IMR-90 (cell line): ENCODE measurements around the gene CDX1.

Experiments used
- BHLHE40 ChIP-seq: fragments of 150-350 bp; IDR thresholded peaks from 2 replicates; pipeline ENCODE4 v1.6.1; 2016; ENCODE audit warnings: mild to moderate bottlenecking, low read depth, low read length
- CEBPB ChIP-seq: IDR thresholded peaks from 2 replicates; pipeline ENCODE4 v1.6.1; 2012; ENCODE audit warnings: low read depth, low read length, improper control_type of control experiment
- FOS ChIP-seq: fragments of 150-350 bp; IDR thresholded peaks from 2 replicates; pipeline ENCODE4 v1.6.1; 2016; ENCODE audit warnings: low read depth, low read length
- MAFK ChIP-seq: IDR thresholded peaks from 2 replicates; pipeline ENCODE4 v1.6.1; 2012; ENCODE audit warnings: low read depth, low read length, improper control_type of control experiment
- MXI1 ChIP-seq: IDR thresholded peaks from 2 replicates; pipeline ENCODE4 v1.6.1; 2012; ENCODE audit warnings: low read depth, mild to moderate bottlenecking, low read length, moderate library complexity, borderline replicate concordance
- POLR2A ChIP-seq: IDR thresholded peaks from 2 replicates; pipeline ENCODE4 v1.6.1; 2012; ENCODE audit warnings: mild to moderate bottlenecking, low read depth, low read length
- RAD21 ChIP-seq: IDR thresholded peaks from 2 replicates; pipeline ENCODE4 v1.6.1; 2012; ENCODE audit warnings: low read length, improper control_type of control experiment
- RCOR1 ChIP-seq: IDR thresholded peaks from 2 replicates; pipeline ENCODE4 v1.6.1; 2012; ENCODE audit warnings: mild to moderate bottlenecking, low read length, improper control_type of control experiment; ENCODE audit not compliant: insufficient replicate concordance
- RFX5 ChIP-seq: IDR thresholded peaks from 2 replicates; pipeline ENCODE4 v1.8.0; 2012; ENCODE audit warnings: low read depth, mild to moderate bottlenecking, low read length, moderate library complexity
- SMC3 ChIP-seq: fragments of 150-350 bp; IDR thresholded peaks from 2 replicates; pipeline ENCODE4 v1.6.1; 2016; ENCODE audit warnings: low read depth, mild to moderate bottlenecking, antibody characterized with exemption, low read length, moderate library complexity
- TF ChIP-seq, protein P1 (sequence below): conservative IDR thresholded peaks from 2 replicates; pipeline ENCODE4 v1.5.1; 2012; ENCODE audit warnings: mild to moderate bottlenecking, low read depth, low read length, improper control_type of control experiment
- TF ChIP-seq, protein P2 (sequence below): fragments of 150-350 bp; IDR thresholded peaks from 2 replicates; pipeline ENCODE4 v1.6.1; 2016; ENCODE audit warnings: low read depth, mild to moderate bottlenecking, low read length, moderate library complexity, borderline replicate concordance
- TF ChIP-seq, protein P3 (sequence below): fragments of 150-350 bp; IDR thresholded peaks from 2 replicates; pipeline ENCODE4 v1.6.1; 2017; ENCODE audit warnings: mild to moderate bottlenecking, antibody characterized with exemption, low read length, low read depth

DNA sequence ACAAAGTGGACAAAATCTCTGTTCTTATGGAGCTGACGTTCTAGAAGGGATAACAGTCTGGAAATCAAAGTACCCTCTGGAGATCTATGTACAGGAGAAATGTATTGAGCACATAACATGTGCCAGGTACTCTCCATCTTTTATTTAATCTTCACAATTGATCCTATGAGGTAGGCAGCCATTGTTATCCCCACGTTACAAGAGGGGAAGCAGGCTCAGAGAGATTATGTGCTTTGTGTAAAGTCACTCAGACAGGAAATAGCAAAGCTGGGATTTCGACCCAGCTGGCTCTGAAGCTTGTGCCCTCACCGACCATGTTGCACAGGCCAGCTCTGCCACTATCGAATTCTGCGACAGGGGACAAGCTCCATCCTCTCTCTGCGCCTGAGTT lies 32.4 kb upstream of the CDX1 start:
- TF ChIP-seq, protein P1, sequence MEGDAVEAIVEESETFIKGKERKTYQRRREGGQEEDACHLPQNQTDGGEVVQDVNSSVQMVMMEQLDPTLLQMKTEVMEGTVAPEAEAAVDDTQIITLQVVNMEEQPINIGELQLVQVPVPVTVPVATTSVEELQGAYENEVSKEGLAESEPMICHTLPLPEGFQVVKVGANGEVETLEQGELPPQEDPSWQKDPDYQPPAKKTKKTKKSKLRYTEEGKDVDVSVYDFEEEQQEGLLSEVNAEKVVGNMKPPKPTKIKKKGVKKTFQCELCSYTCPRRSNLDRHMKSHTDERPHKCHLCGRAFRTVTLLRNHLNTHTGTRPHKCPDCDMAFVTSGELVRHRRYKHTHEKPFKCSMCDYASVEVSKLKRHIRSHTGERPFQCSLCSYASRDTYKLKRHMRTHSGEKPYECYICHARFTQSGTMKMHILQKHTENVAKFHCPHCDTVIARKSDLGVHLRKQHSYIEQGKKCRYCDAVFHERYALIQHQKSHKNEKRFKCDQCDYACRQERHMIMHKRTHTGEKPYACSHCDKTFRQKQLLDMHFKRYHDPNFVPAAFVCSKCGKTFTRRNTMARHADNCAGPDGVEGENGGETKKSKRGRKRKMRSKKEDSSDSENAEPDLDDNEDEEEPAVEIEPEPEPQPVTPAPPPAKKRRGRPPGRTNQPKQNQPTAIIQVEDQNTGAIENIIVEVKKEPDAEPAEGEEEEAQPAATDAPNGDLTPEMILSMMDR = no peak
- TF ChIP-seq RFX5 (no peak), POLR2A (no peak), FOS (no peak), MAFK (no peak), BHLHE40 (no peak), RAD21 (no peak), RCOR1 (no peak), MXI1 (no peak), SMC3 (no peak), CEBPB (no peak)
- TF ChIP-seq, protein P2, sequence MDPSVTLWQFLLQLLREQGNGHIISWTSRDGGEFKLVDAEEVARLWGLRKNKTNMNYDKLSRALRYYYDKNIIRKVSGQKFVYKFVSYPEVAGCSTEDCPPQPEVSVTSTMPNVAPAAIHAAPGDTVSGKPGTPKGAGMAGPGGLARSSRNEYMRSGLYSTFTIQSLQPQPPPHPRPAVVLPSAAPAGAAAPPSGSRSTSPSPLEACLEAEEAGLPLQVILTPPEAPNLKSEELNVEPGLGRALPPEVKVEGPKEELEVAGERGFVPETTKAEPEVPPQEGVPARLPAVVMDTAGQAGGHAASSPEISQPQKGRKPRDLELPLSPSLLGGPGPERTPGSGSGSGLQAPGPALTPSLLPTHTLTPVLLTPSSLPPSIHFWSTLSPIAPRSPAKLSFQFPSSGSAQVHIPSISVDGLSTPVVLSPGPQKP = no peak
- TF ChIP-seq, protein P3, sequence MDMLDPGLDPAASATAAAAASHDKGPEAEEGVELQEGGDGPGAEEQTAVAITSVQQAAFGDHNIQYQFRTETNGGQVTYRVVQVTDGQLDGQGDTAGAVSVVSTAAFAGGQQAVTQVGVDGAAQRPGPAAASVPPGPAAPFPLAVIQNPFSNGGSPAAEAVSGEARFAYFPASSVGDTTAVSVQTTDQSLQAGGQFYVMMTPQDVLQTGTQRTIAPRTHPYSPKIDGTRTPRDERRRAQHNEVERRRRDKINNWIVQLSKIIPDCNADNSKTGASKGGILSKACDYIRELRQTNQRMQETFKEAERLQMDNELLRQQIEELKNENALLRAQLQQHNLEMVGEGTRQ = no peak
